HepG2 (cell line): ENCODE results near the gene CRLF1. TPM values are rescaled to one million over a fixed set of nuclear protein-coding genes. Genes with fewer than 3 reads are reported as not detected.
A peak's percentile ranks its signal among the peaks of the same experiment; 100 is the strongest.

Experiments used
- ARNT ChIP-seq: fragments of 450-650 bp; IDR thresholded peaks from 2 replicates; pipeline ENCODE4 v1.6.1; 2017
- FLYWCH1 ChIP-seq: sonication (generic); formaldehyde crosslinking; IDR thresholded peaks from 2 replicates; pipeline ENCODE4 v1.8.1; 2023; ENCODE audit warnings: mild to moderate bottlenecking, missing genetic modification reagents
- FOSL2 ChIP-seq: sonication (generic); formaldehyde crosslinking; IDR thresholded peaks from 2 replicates; pipeline ENCODE4 v1.4.0; 2020; ENCODE audit warnings: missing genetic modification reagents
- FOXP1 ChIP-seq, 2 experiments: fragments of 450-650 bp in 1 of 2; IDR thresholded peaks; 2 replicates each; pipeline ENCODE4 v1.6.1; 2017 to 2018; ENCODE audit warnings: antibody characterized with exemption in 1 of 2
- HES4 ChIP-seq: sonication (generic); formaldehyde crosslinking; IDR thresholded peaks from 2 replicates; pipeline ENCODE4 v1.9.0; 2021; ENCODE audit warnings: mild to moderate bottlenecking, missing genetic modification reagents, borderline replicate concordance
- MBD4 ChIP-seq: IDR thresholded peaks from 2 replicates; pipeline ENCODE4 v1.6.1; 2012; ENCODE audit warnings: low read length, inconsistent platforms, borderline replicate concordance
- MEF2D ChIP-seq: sonication (generic); formaldehyde crosslinking; IDR thresholded peaks from 2 replicates; pipeline ENCODE4 v1.5.1; 2020; ENCODE audit warnings: mild to moderate bottlenecking, missing genetic modification reagents
- NR2F2 ChIP-seq: IDR thresholded peaks from 2 replicates; pipeline ENCODE4 v1.6.1; 2012; ENCODE audit warnings: low read depth, inconsistent platforms, borderline replicate concordance
- NR3C1 ChIP-seq: sonication (generic); formaldehyde crosslinking; IDR thresholded peaks from 2 replicates; pipeline ENCODE4 v1.4.0; 2020; ENCODE audit warnings: missing genetic modification reagents
- ONECUT2 ChIP-seq: sonication (generic); formaldehyde crosslinking; IDR thresholded peaks from 2 replicates; pipeline ENCODE4 v1.4.0; 2020; ENCODE audit warnings: missing genetic modification reagents
- PCBP1 ChIP-seq: fragments of 200-400 bp; formaldehyde crosslinking; IDR thresholded peaks from 2 replicates; pipeline ENCODE4 v1.6.1; 2017; ENCODE audit warnings: mild to moderate bottlenecking, low read depth, low read length, borderline replicate concordance
- RNF2 ChIP-seq: fragments of 450-650 bp; conservative IDR thresholded peaks from 2 replicates; pipeline ENCODE4 v1.6.1; 2016; ENCODE audit warnings: low read depth
- SMAD3 ChIP-seq: sonication (generic); formaldehyde crosslinking; IDR thresholded peaks from 2 replicates; pipeline ENCODE4 v1.4.0; 2020; ENCODE audit warnings: missing genetic modification reagents
- SMARCE1 ChIP-seq: fragments of 450-650 bp; IDR thresholded peaks from 2 replicates; pipeline ENCODE4 v1.6.1; 2017; ENCODE audit warnings: borderline replicate concordance
- SOX13 ChIP-seq, 3 experiments: fragments of 450-650 bp in 1 of 3; sonication (generic) in 1 of 3; formaldehyde crosslinking in 1 of 3; IDR thresholded peaks in 2 of 3; conservative IDR thresholded peaks in 1 of 3; 2 replicates each; pipeline versions ENCODE4 v1.5.0 to v1.6.1; 2016 to 2020; ENCODE audit warnings: antibody characterized with exemption in 1 of 3, mild to moderate bottlenecking in 1 of 3, missing compliant biosample characterization in 1 of 3, missing genetic modification reagents in 1 of 3, moderate library complexity in 1 of 3
- SP2 ChIP-seq: sonication (generic); formaldehyde crosslinking; IDR thresholded peaks from 2 replicates; pipeline ENCODE4 v1.5.1; 2020; ENCODE audit warnings: mild to moderate bottlenecking, missing genetic modification reagents
- TEAD2 ChIP-seq: sonication (generic); formaldehyde crosslinking; IDR thresholded peaks from 2 replicates; pipeline ENCODE4 v1.9.0; 2021; ENCODE audit warnings: missing genetic modification reagents
- YEATS4 ChIP-seq: sonication (generic); formaldehyde crosslinking; IDR thresholded peaks from 2 replicates; pipeline ENCODE4 v1.4.0; 2020; ENCODE audit warnings: missing genetic modification reagents, borderline replicate concordance
- ZFP37 ChIP-seq: sonication (generic); formaldehyde crosslinking; IDR thresholded peaks from 2 replicates; pipeline ENCODE4 v1.4.0; 2020; ENCODE audit warnings: missing genetic modification reagents, borderline replicate concordance
- ZFP62 ChIP-seq: sonication (generic); formaldehyde crosslinking; IDR thresholded peaks from 2 replicates; pipeline ENCODE4 v1.4.0; 2020; ENCODE audit warnings: missing genetic modification reagents
- ZNF138 ChIP-seq: sonication (generic); formaldehyde crosslinking; IDR thresholded peaks from 2 replicates; pipeline ENCODE4 v1.5.0; 2020; ENCODE audit warnings: mild to moderate bottlenecking, low read depth, missing genetic modification reagents
- ZNF232 ChIP-seq: sonication (generic); formaldehyde crosslinking; IDR thresholded peaks from 2 replicates; pipeline ENCODE4 v1.4.0; 2020; ENCODE audit warnings: missing genetic modification reagents, borderline replicate concordance
- ZNF264 ChIP-seq: sonication (generic); formaldehyde crosslinking; IDR thresholded peaks from 2 replicates; pipeline ENCODE4 v1.4.0; 2020; ENCODE audit warnings: missing genetic modification reagents
- ZNF274 ChIP-seq: sonication (generic); formaldehyde crosslinking; IDR thresholded peaks from 2 replicates; pipeline ENCODE4 v1.5.1; 2020; ENCODE audit warnings: mild to moderate bottlenecking, missing genetic modification reagents
- ZNF350 ChIP-seq: sonication (generic); formaldehyde crosslinking; IDR thresholded peaks from 2 replicates; pipeline ENCODE4 v1.4.0; 2020; ENCODE audit warnings: mild to moderate bottlenecking, low read depth, missing genetic modification reagents, borderline replicate concordance
- ZNF782 ChIP-seq: sonication (generic); formaldehyde crosslinking; IDR thresholded peaks from 2 replicates; pipeline ENCODE4 v1.4.0; 2020; ENCODE audit warnings: missing genetic modification reagents, mild to moderate bottlenecking, borderline replicate concordance
- polyA plus RNA-seq, 8 experiments: library from polyadenylated mRNA; depleted of rRNA in 3 of 8; stranded (reverse) in 7 of 8; unstranded in 1 of 8; fragments of >200 nt; fragmentation: Illumina TruSeq in 4 of 8; extraction: Trizol in 4 of 8; gene quantifications; 2 replicates each; pipeline versions ENCODE4 v1.2.1 to v1.2.3, GENCODE V29; 2011 to 2016; ENCODE audit warnings: low read depth in 4 of 8, missing spikeins in 1 of 8, mixed read lengths in 1 of 8; ENCODE audit not compliant: insufficient read depth in 1 of 8
- total RNA-seq, 5 experiments: library from RNA; depleted of rRNA; stranded (reverse); fragments of >200 nt; fragmentation: Illumina TruSeq; extraction: Trizol; gene quantifications; 2 replicates each; pipeline ENCODE4 v1.2.3, GENCODE V29; 2016; ENCODE audit warnings: low read depth in 1 of 5
- TF ChIP-seq, protein P1 (sequence below): sonication (generic); formaldehyde crosslinking; IDR thresholded peaks from 2 replicates; pipeline ENCODE4 v1.5.0; 2020; ENCODE audit warnings: missing genetic modification reagents
- TF ChIP-seq, protein P2 (sequence below): sonication (generic); formaldehyde crosslinking; IDR thresholded peaks from 2 replicates; pipeline ENCODE4 v1.5.0; 2020; ENCODE audit warnings: mild to moderate bottlenecking, missing genetic modification reagents, borderline replicate concordance
- TF ChIP-seq, protein P3 (sequence below): sonication (generic); formaldehyde crosslinking; IDR thresholded peaks from 2 replicates; pipeline ENCODE4 v1.8.1; 2023; ENCODE audit warnings: mild to moderate bottlenecking, missing genetic modification reagents, borderline replicate concordance

The CRLF1 gene
- total and polyA plus RNA-seq, 2 of the 13 experiments (the other 11 are each of a cell fraction or from before 2014, with no cell fraction given) = 217 to 296 TPM

DNA sequence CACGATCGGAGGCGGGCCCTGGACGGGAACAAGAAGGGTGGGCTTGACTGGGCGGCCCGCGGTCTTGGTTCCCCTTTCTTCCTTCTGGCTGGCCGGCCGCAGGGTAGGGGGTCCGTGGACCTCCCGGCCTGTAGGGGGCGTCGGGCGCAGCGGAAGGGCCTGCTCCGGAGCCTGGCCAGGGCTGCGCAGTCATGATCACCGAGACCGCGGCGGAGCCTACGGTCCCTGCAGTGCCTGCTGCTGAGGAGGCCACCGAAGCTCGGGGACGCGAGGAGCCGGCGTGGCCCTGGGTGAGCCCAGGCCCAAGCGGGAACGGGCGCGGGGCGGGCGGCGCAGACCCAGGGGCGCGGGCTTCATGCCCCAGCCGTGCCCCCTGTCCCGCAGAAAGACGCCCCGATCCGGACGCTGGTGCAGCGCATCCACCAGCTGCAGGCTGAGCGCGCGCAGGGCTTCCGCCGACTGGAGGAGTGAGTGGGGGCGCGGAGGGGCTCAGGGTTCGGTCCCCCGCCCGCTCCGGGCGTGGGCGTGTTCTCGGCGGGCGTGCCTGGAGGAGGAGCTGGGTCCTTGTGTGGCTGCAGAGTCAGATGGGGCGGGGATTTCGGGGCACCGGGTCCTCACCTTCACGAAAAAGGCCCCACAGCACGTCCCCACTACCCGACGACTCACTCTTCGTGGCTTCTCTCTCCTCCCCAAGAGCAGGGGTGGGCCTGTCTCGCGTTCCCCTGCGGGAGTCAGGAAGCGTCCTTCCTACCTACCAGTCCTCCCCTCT, 17.8 kb downstream of the CRLF1 start, which contains the start of gene REX1BD (continued):
- peak; percentile 25; the same call in 1 of the 2 replicates for TF ChIP-seq ZNF782 (CRISPR knock-in tag)
- no peak for TF ChIP-seq SOX13 (IDR thresholded peaks at IDR 0.05)
- no peak for TF ChIP-seq SOX13 (CRISPR knock-in tag; conservative IDR thresholded peaks at IDR 0.05 in 1 of 2, IDR thresholded peaks at IDR 0.05 in 1 of 2)
- 0 out of 2 replicates have a peak, but pooled peaks have one; percentile 11 for TF ChIP-seq SMAD3 (CRISPR knock-in tag)
- TF ChIP-seq, protein P1, sequence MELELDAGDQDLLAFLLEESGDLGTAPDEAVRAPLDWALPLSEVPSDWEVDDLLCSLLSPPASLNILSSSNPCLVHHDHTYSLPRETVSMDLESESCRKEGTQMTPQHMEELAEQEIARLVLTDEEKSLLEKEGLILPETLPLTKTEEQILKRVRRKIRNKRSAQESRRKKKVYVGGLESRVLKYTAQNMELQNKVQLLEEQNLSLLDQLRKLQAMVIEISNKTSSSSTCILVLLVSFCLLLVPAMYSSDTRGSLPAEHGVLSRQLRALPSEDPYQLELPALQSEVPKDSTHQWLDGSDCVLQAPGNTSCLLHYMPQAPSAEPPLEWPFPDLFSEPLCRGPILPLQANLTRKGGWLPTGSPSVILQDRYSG (CRISPR knock-in tag) = no peak; the same call in 1 of the 2 replicates
- TF ChIP-seq SMARCE1 = no peak
- no peak for TF ChIP-seq NR3C1 (CRISPR knock-in tag)
- peak; percentile 26; the same call in 1 of the 2 replicates for TF ChIP-seq RNF2
- TF ChIP-seq, protein P2, sequence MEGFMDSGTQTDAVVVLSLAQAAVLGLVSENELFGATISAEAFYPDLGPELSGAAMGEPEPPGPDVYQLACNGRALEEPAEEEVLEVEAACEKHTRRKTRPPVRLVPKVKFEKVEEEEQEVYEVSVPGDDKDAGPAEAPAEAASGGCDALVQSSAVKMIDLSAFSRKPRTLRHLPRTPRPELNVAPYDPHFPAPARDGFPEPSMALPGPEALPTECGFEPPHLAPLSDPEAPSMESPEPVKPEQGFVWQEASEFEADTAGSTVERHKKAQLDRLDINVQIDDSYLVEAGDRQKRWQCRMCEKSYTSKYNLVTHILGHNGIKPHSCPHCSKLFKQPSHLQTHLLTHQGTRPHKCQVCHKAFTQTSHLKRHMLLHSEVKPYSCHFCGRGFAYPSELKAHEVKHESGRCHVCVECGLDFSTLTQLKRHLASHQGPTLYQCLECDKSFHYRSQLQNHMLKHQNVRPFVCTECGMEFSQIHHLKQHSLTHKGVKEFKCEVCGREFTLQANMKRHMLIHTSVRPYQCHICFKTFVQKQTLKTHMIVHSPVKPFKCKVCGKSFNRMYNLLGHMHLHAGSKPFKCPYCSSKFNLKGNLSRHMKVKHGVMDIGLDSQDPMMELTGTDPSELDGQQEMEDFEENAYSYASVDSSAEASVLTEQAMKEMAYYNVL (CRISPR knock-in tag) = peak; percentile 81
- peak; percentile 70 for TF ChIP-seq YEATS4 (CRISPR knock-in tag)
- no peak for TF ChIP-seq FOXP1 (IDR thresholded peaks at IDR 0.05)
- peak; percentile 34; the same call in 1 of the 2 replicates for TF ChIP-seq FOXP1 (CRISPR knock-in tag; IDR thresholded peaks at IDR 0.05)
- peak; percentile 79 for TF ChIP-seq PCBP1
- TF ChIP-seq ZNF350 (CRISPR knock-in tag) = peak; percentile 6
- TF ChIP-seq ZFP62 (CRISPR knock-in tag) = no peak
- no peak for TF ChIP-seq TEAD2
- 0 out of 2 replicates have a peak, but pooled peaks have one; percentile 24 for TF ChIP-seq MEF2D (CRISPR knock-in tag)
- no peak for TF ChIP-seq ARNT
- no peak for TF ChIP-seq ONECUT2
- 0 out of 2 replicates have a peak, but pooled peaks have one; percentile 26 for TF ChIP-seq ZNF274 (CRISPR knock-in tag)
- TF ChIP-seq ZNF264 (CRISPR knock-in tag) = peak; percentile 18; the same call in 1 of the 2 replicates
- 0 out of 2 replicates have a peak, but pooled peaks have one; percentile 27 for TF ChIP-seq SP2 (CRISPR knock-in tag)
- TF ChIP-seq MBD4 = no peak
- peak; percentile 68; the same call in 1 of the 2 replicates for TF ChIP-seq ZNF138
- no peak; the same call in 1 of the 2 replicates for TF ChIP-seq ZFP37
- no peak for TF ChIP-seq NR2F2
- TF ChIP-seq FOSL2 (CRISPR knock-in tag) = peak; percentile 53; the same call in 1 of the 2 replicates
- TF ChIP-seq ZNF232 (CRISPR knock-in tag) = no peak
- TF ChIP-seq HES4 (CRISPR knock-in tag) = no peak
- no peak; the same call in 1 of the 2 replicates for TF ChIP-seq FLYWCH1 (CRISPR knock-in tag)
- TF ChIP-seq, protein P3, sequence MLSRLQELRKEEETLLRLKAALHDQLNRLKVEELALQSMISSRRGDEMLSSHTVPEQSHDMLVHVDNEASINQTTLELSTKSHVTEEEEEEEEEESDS (CRISPR knock-in tag) = no peak
